ENCODE measurements around the gene CD14. TPM values are rescaled to one million over a fixed set of nuclear protein-coding genes. Genes with fewer than 3 reads are reported as not detected.

The CD14 gene
- total RNA-seq, 1 experiment from 2014 or later: 0.41 TPM

DNA sequence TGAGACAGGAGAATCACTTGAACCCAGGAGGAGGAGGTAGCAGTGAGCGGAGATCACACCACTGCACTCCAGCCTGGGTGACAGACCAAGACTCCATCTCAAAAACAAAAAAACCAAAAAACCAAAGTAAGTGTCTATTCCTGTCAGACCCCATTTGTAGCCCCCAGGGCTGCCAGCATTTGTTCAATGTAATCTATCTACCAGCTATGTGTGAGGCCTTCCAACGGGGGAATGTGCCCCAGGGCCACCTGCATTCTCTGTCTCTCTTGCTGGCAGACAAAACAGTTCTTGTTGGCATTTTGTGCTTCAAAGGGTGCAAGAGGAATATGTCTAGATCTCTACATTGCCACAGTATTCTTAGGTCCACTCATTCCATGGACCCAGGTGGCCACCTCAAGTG lies 34.1 kb downstream of the CD14 start:
- intact Hi-C loops (cut with micrococcal nuclease; ENCODE audit: unreplicated experiment): no loop called here
- DNase-seq (ENCODE audit: low spot score): no peak
- H3K27me3 ChIP-seq (replicated peaks; ENCODE audit: insufficient read depth, low read depth, low read length, poor library complexity): no peaks in the 10 kb centered on the region
- CTCF ChIA-PET: no interaction called here
- TF ChIP-seq EZH2 (IDR thresholded peaks at IDR 0.05; ENCODE audit: borderline replicate concordance, low read depth, low read length, poor library complexity, severe bottlenecking): no peak
- TF ChIP-seq, protein P1, sequence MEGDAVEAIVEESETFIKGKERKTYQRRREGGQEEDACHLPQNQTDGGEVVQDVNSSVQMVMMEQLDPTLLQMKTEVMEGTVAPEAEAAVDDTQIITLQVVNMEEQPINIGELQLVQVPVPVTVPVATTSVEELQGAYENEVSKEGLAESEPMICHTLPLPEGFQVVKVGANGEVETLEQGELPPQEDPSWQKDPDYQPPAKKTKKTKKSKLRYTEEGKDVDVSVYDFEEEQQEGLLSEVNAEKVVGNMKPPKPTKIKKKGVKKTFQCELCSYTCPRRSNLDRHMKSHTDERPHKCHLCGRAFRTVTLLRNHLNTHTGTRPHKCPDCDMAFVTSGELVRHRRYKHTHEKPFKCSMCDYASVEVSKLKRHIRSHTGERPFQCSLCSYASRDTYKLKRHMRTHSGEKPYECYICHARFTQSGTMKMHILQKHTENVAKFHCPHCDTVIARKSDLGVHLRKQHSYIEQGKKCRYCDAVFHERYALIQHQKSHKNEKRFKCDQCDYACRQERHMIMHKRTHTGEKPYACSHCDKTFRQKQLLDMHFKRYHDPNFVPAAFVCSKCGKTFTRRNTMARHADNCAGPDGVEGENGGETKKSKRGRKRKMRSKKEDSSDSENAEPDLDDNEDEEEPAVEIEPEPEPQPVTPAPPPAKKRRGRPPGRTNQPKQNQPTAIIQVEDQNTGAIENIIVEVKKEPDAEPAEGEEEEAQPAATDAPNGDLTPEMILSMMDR (conservative IDR thresholded peaks at IDR 0.05; ENCODE audit: low read depth, low read length): no peak
- H3K4me3 ChIP-seq (ENCODE audit: low read depth, low read length, poor library complexity, severe bottlenecking): no peak overlapping the region
- no peak overlapping the region for H3K27ac ChIP-seq (ENCODE audit: low read depth, low read length, poor library complexity, severe bottlenecking)
- no peaks in the 10 kb centered on the region for H3K4me1 ChIP-seq (ENCODE audit: insufficient read depth, low read length, poor library complexity, severe bottlenecking)
- POLR2A ChIA-PET (ENCODE audit: low non-redundant PET): no interaction called here
- BruUV-seq (replicated peaks): no TSS peak
- no peaks in the 10 kb centered on the region for H3K36me3 ChIP-seq (ENCODE audit: insufficient read depth, low read length, poor library complexity, severe bottlenecking)
- no peaks in the 10 kb centered on the region for H3K9me3 ChIP-seq (ENCODE audit: low read depth, low read length, poor library complexity, severe bottlenecking)

DNA sequence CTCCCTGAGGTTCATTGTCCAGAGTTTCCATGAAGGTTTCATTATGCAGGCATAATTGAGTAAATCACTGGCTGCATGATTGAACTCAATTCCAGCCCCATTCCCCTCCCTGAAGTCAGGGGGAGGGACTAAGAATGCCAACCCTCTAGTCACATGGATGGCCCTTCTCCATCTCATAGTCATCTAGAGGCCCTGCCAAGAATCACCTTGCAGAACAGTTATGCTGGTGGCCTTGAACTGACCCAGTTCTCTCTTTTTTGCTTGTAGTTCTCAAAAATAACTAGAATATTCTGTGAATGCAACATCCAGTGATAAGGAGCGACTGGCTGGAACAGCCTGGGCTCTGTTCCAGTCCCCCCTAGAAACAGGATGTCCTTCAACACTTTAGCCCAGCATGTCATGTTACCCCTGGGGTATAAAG lies 36.6 kb downstream of the CD14 start:
- H3K36me3 ChIP-seq (ENCODE audit: insufficient read depth, low read length, poor library complexity, severe bottlenecking): no peaks in the 10 kb centered on the region
- H3K9me3 ChIP-seq (ENCODE audit: low read depth, low read length, poor library complexity, severe bottlenecking): no peaks in the 10 kb centered on the region
- ChIA-PET CTCF (no interaction called here), POLR2A (ENCODE audit: low non-redundant PET) (no interaction called here)
- BruUV-seq (replicated peaks): no TSS peak
- H3K27ac ChIP-seq (ENCODE audit: low read depth, low read length, poor library complexity, severe bottlenecking): no peak overlapping the region
- H3K27me3 ChIP-seq (replicated peaks; ENCODE audit: insufficient read depth, low read depth, low read length, poor library complexity): no peaks in the 10 kb centered on the region
- no peak overlapping the region for H3K4me3 ChIP-seq (ENCODE audit: low read depth, low read length, poor library complexity, severe bottlenecking)
- intact Hi-C loops (cut with micrococcal nuclease; ENCODE audit: unreplicated experiment): no loop called here
- no peaks in the 10 kb centered on the region for H3K4me1 ChIP-seq (ENCODE audit: insufficient read depth, low read length, poor library complexity, severe bottlenecking)
- TF ChIP-seq EZH2 (IDR thresholded peaks at IDR 0.05; ENCODE audit: borderline replicate concordance, low read depth, low read length, poor library complexity, severe bottlenecking): no peak
- TF ChIP-seq, protein P1 (conservative IDR thresholded peaks at IDR 0.05; ENCODE audit: low read depth, low read length): no peak
- DNase-seq (ENCODE audit: low spot score): no peak

DNA sequence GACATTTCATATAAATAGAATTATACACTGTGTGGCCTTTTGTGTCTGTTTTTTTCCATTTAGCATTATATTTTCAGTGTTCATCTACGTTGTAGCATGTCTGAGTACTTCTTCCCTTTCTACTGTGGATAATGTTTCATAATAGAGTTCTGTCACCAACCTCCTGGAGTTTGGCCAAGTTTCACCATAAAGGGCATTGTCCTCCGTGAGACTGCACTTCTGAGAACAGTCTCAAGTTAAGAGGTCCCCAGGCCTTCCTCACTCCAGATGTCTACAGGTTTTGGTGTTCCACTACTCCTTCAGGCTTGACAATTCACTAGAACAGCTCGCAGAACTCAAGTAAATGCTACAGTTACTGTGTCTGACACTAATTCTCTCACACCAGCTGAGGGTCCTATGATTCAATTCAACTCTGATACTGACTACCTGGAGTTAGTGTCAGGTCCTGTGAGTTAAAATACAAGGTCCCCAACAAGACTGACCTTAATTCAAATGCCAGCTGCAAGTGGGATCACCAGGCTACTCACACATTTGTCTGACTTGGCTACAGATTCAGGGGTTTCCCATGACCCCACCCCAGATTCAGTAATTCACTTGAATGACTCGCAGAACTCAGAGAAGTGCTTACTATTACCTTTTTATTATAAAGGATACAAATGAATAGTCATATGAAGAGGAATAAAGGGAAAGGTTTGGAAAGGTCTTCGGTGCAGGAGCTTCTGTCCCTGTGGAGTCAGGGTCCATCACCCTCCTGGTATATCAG lies 37.3 kb downstream of the CD14 start:
- no peak for TF ChIP-seq EZH2 (IDR thresholded peaks at IDR 0.05; ENCODE audit: borderline replicate concordance, low read depth, low read length, poor library complexity, severe bottlenecking)
- TF ChIP-seq, protein P1 (conservative IDR thresholded peaks at IDR 0.05; ENCODE audit: low read depth, low read length): no peak
- intact Hi-C loops (cut with micrococcal nuclease; ENCODE audit: unreplicated experiment): no loop called here
- POLR2A ChIA-PET (ENCODE audit: low non-redundant PET): interaction anchor here (0.7 kb wide), 1 partner anchor 138 kb away, joined by 3 read pairs; no protein-coding TSS in a partner anchor
- DNase-seq (ENCODE audit: low spot score): peak; percentile 37
- H3K9me3 ChIP-seq (ENCODE audit: low read depth, low read length, poor library complexity, severe bottlenecking): no peaks in the 10 kb centered on the region
- H3K36me3 ChIP-seq (ENCODE audit: insufficient read depth, low read length, poor library complexity, severe bottlenecking): no peaks in the 10 kb centered on the region
- no TSS peak for BruUV-seq (replicated peaks)
- no peaks in the 10 kb centered on the region for H3K4me1 ChIP-seq (ENCODE audit: insufficient read depth, low read length, poor library complexity, severe bottlenecking)
- H3K4me3 ChIP-seq (ENCODE audit: low read depth, low read length, poor library complexity, severe bottlenecking): no peak overlapping the region
- CTCF ChIA-PET: no interaction called here
- no peaks in the 10 kb centered on the region for H3K27me3 ChIP-seq (replicated peaks; ENCODE audit: insufficient read depth, low read depth, low read length, poor library complexity)
- no peak overlapping the region for H3K27ac ChIP-seq (ENCODE audit: low read depth, low read length, poor library complexity, severe bottlenecking)
